H9 (cell line): Measurements from ENCODE around the gene HLX. TPM values are rescaled to one million over a fixed set of nuclear protein-coding genes. Genes with fewer than 3 reads are reported as not detected.

ENCODE experiments used
- DNase-seq: peaks from one replicate; pipeline ENCODE4 v3.0.0-alpha.2; 2017
- H2AFZ ChIP-seq: one replicate; pipeline ENCODE4 v1.6.1; 2013; ENCODE audit warnings: mild to moderate bottlenecking, low read length, control low read depth, moderate library complexity
- H2AK5ac ChIP-seq: 2 replicates; pipeline ENCODE4 v1.6.1; 2013; ENCODE audit warnings: low read length, control low read depth, mixed read lengths; ENCODE audit not compliant: insufficient read length
- H2BK120ac ChIP-seq: one replicate; pipeline ENCODE4 v1.6.1; 2013; ENCODE audit warnings: low read depth, mild to moderate bottlenecking, low read length, control low read depth, inconsistent platforms; ENCODE audit not compliant: poor library complexity, severe bottlenecking
- H2BK12ac ChIP-seq: 2 replicates; pipeline ENCODE4 v1.6.1; 2013; ENCODE audit warnings: low read length, control low read depth, mixed read lengths, low read depth; ENCODE audit not compliant: insufficient read length
- H2BK15ac ChIP-seq: 2 replicates; pipeline ENCODE4 v1.6.1; 2013; ENCODE audit warnings: low read depth, low read length, control low read depth
- H2BK20ac ChIP-seq: one replicate; pipeline ENCODE4 v1.6.1; 2013; ENCODE audit warnings: low read depth, mild to moderate bottlenecking, low read length, control low read depth, inconsistent platforms; ENCODE audit not compliant: poor library complexity, severe bottlenecking
- H2BK5ac ChIP-seq: 2 replicates; pipeline ENCODE4 v1.6.1; 2013; ENCODE audit warnings: low read length, control low read depth, mixed read lengths; ENCODE audit not compliant: insufficient read length
- H3K14ac ChIP-seq: 2 replicates; pipeline ENCODE4 v1.6.1; 2013; ENCODE audit warnings: low read length, control low read depth; ENCODE audit not compliant: insufficient read depth
- H3K18ac ChIP-seq: 2 replicates; pipeline ENCODE4 v1.6.1; 2013; ENCODE audit warnings: low read depth, mild to moderate bottlenecking, mixed read lengths, low read length, control low read depth; ENCODE audit not compliant: insufficient read length
- H3K23ac ChIP-seq: 2 replicates; pipeline ENCODE4 v1.6.1; 2013; ENCODE audit warnings: low read length, control low read depth, mixed read lengths, low read depth; ENCODE audit not compliant: insufficient read length
- H3K23me2 ChIP-seq: 2 replicates; pipeline ENCODE4 v1.6.1; 2013; ENCODE audit warnings: low read depth, mild to moderate bottlenecking, mixed read lengths, low read length, control low read depth; ENCODE audit not compliant: insufficient read length, poor library complexity, severe bottlenecking
- H3K27ac ChIP-seq: 2 replicates; pipeline ENCODE4 v1.5.1; 2013; ENCODE audit warnings: low read length, control low read depth, mixed read lengths, low read depth; ENCODE audit not compliant: insufficient read length
- H3K27me3 ChIP-seq: 2 replicates; pipeline ENCODE4 v1.6.1; 2013; ENCODE audit warnings: low read length, control low read depth, inconsistent platforms; ENCODE audit not compliant: insufficient read depth
- H3K4ac ChIP-seq: 2 replicates; pipeline ENCODE4 v1.6.1; 2013; ENCODE audit warnings: low read depth, mild to moderate bottlenecking, control low read depth, inconsistent platforms, low read length, moderate library complexity
- H3K4me1 ChIP-seq: 2 replicates; pipeline ENCODE4 v1.6.1; 2013; ENCODE audit warnings: low read length, control low read depth, inconsistent platforms; ENCODE audit not compliant: insufficient read depth
- H3K4me2 ChIP-seq: 2 replicates; pipeline ENCODE4 v1.6.1; 2013; ENCODE audit warnings: low read length, control low read depth, mixed read lengths; ENCODE audit not compliant: insufficient read length, insufficient read depth
- H3K56ac ChIP-seq: 2 replicates; pipeline ENCODE4 v1.6.1; 2013; ENCODE audit warnings: low read depth, mild to moderate bottlenecking, mixed read lengths, low read length, control low read depth; ENCODE audit not compliant: insufficient read length
- H3K79me1 ChIP-seq: 2 replicates; pipeline ENCODE4 v1.6.1; 2013; ENCODE audit warnings: low read depth, mild to moderate bottlenecking, moderate library complexity, low read length, control low read depth, inconsistent platforms; ENCODE audit not compliant: insufficient read depth, poor library complexity, severe bottlenecking
- H3K79me2 ChIP-seq: 2 replicates; pipeline ENCODE4 v1.6.1; 2013; ENCODE audit warnings: low read length, control low read depth, inconsistent platforms; ENCODE audit not compliant: insufficient read depth
- H3K9ac ChIP-seq: 2 replicates; pipeline ENCODE4 v1.6.1; 2013; ENCODE audit warnings: low read length, control low read depth, mixed read lengths; ENCODE audit not compliant: insufficient read length; ENCODE audit errors: extremely low read depth
- H3K9me3 ChIP-seq: one replicate; pipeline ENCODE4 v1.6.1; 2013; ENCODE audit warnings: low read depth, low read length, inconsistent platforms; ENCODE audit not compliant: control insufficient read depth
- H3T11ph ChIP-seq: one replicate; pipeline ENCODE4 v1.6.1; 2013; ENCODE audit warnings: mild to moderate bottlenecking, low read length, control low read depth, inconsistent platforms
- H4K20me1 ChIP-seq: one replicate; pipeline ENCODE4 v1.6.1; 2013; ENCODE audit not compliant: control insufficient read depth, insufficient read length, insufficient read depth
- H4K5ac ChIP-seq: 2 replicates; pipeline ENCODE4 v1.6.1; 2013; ENCODE audit warnings: low read depth, mild to moderate bottlenecking, mixed read lengths, low read length, control low read depth; ENCODE audit not compliant: insufficient read length
- H4K8ac ChIP-seq: replicated peaks from 2 replicates; pipeline ENCODE4 v1.6.1; 2013; ENCODE audit warnings: low read length, control low read depth, mixed read lengths, low read depth; ENCODE audit not compliant: insufficient read length
- H4K91ac ChIP-seq: 2 replicates; pipeline ENCODE4 v1.6.1; 2013; ENCODE audit warnings: low read depth, mild to moderate bottlenecking, moderate library complexity, mixed read lengths, low read length, control low read depth; ENCODE audit not compliant: insufficient read length
- H3K27ac Mint-ChIP-seq, 3 experiments: 2 replicates in 2 of 3; 3 replicates in 1 of 3; pipeline ENCODE4 v1.8.0; 2020 to 2021; ENCODE audit warnings: mixed read lengths in 3 of 3, mild to moderate bottlenecking in 1 of 3, moderate library complexity in 1 of 3
- H3K27me3 Mint-ChIP-seq: 2 replicates; pipeline ENCODE4 v1.8.0; 2021; ENCODE audit warnings: low read depth, mild to moderate bottlenecking, moderate library complexity, mixed read lengths
- H3K36me3 Mint-ChIP-seq, 3 experiments: 2 replicates in 2 of 3; 3 replicates in 1 of 3; pipeline ENCODE4 v1.8.0; 2020 to 2021; ENCODE audit warnings: low read depth in 3 of 3, mixed read lengths in 3 of 3; ENCODE audit not compliant: insufficient read depth in 1 of 3
- H3K4me1 Mint-ChIP-seq, 2 experiments: 2 replicates each; pipeline ENCODE4 v1.8.0; 2020; ENCODE audit warnings: mixed read lengths in 2 of 2
- H3K4me3 Mint-ChIP-seq, 2 experiments: 2 replicates in 1 of 2; 3 replicates in 1 of 2; pipeline ENCODE4 v1.8.0; 2020 to 2021; ENCODE audit warnings: mild to moderate bottlenecking in 2 of 2, mixed read lengths in 2 of 2, moderate library complexity in 1 of 2
- H3K9me3 Mint-ChIP-seq, 2 experiments: 2 replicates in 1 of 2; 3 replicates in 1 of 2; pipeline ENCODE4 v1.8.0; 2020; ENCODE audit warnings: mild to moderate bottlenecking in 2 of 2, mixed read lengths in 2 of 2, moderate library complexity in 1 of 2
- CTCF ChIP-seq: fragments of 200-600 bp; sonication (generic); conservative IDR thresholded peaks from 3 replicates; pipeline ENCODE4 v1.8.0; 2021; ENCODE audit warnings: antibody characterized with exemption, mild to moderate bottlenecking
- WGBS: extraction: QIAGEN DNeasy Blood & Tissue Kit; methylation state at CpG from one replicate; pipeline ENCODE4 v1.1.7; 2013; ENCODE audit warnings: missing lambda C conversion rate, low lambda C conversion rate, mixed read lengths; ENCODE audit not compliant: insufficient read length; ENCODE audit errors: extremely low coverage; 5-methylcytosine and 5-hydroxymethylcytosine counted together
- total RNA-seq: library from RNA; stranded (reverse); gene quantifications from 2 replicates; pipeline ENCODE4 v1.2.1, GENCODE V29; 2021

The HLX gene
- total RNA-seq, 1 experiment from 2014 or later: 0.37 TPM

- WGBS: no CpG with 5 or more reads among the region's 5 CpGs
- Histone ChIP-seq H3K27me3 (peaks cover 2% of the 10 kb centered on the region; the same call in 1 of the 2 replicates), H2AFZ (no peak overlapping the region), H3K79me2 (no peaks in the 10 kb centered on the region), H4K5ac (no peak overlapping the region), H3K23me2 (no peaks in the 10 kb centered on the region), H2BK15ac (no peak overlapping the region), H3K4ac (no peak overlapping the region), H3K4me2 (no peak overlapping the region), H3K27ac (no peak overlapping the region), H3K9ac (no peak overlapping the region), H4K8ac (no peak overlapping the region), H3K56ac (no peak overlapping the region), H4K20me1 (no peaks in the 10 kb centered on the region), H3K18ac (no peak overlapping the region), H3K9me3 (no peaks in the 10 kb centered on the region), H2BK20ac (no peak overlapping the region), H2BK12ac (no peak overlapping the region), H2AK5ac (no peak overlapping the region), H2BK120ac (no peak overlapping the region), H3K79me1 (no peaks in the 10 kb centered on the region), H4K91ac (no peak overlapping the region), H3K14ac (no peak overlapping the region; the same call in 1 of the 2 replicates), H3K4me1 (no peaks in the 10 kb centered on the region), H3K23ac (no peak overlapping the region), H2BK5ac (no peak overlapping the region), H3T11ph (no peak overlapping the region)
- Mint-ChIP-seq H3K27me3 (peaks cover 40% of the 10 kb centered on the region), H3K36me3 (no peaks in the 10 kb centered on the region), H3K9me3 (no peaks in the 10 kb centered on the region), H3K27ac (no peak overlapping the region; a peak in 1 of 7 replicates), H3K4me3 (no peak overlapping the region), H3K4me1 (peaks cover 7% of the 10 kb centered on the region in 2 experiments)
- TF ChIP-seq CTCF: no peak
- no peak for DNase-seq
Observed at GRCh38 chr1:220910021-220910420, 30.8 kb downstream of the HLX start.
